Omental fat pad (tissue), 4 donors: ENCODE measurements around the gene SCN7A. TPM values are rescaled to one million over a fixed set of nuclear protein-coding genes. Genes with fewer than 3 reads are reported as not detected.

Source experiments
- ATAC-seq: fragments of 150-250 bp; one replicate; pipeline ENCODE4 v1.9.1; 2016; ENCODE audit warnings: mild to moderate bottlenecking, moderate library complexity; ENCODE audit not compliant: low FRiP score
- DNase-seq: peaks from one replicate; pipeline ENCODE4 v3.0.0-alpha.2; 2019; ENCODE audit warnings: low spot score
- CTCF ChIP-seq, 3 donors: fragments of 450-650 bp; IDR thresholded peaks; one replicate each; pipeline ENCODE4 v1.5.1; 2016 to 2017; ENCODE audit warnings: antibody characterized with exemption in 3 of 3, mild to moderate bottlenecking in 3 of 3, moderate library complexity in 2 of 3
- total RNA-seq, 4 donors: library from RNA; depleted of rRNA; stranded (reverse); fragments of >200 nt; gene quantifications; one replicate each; pipeline ENCODE4 v1.1.0, GENCODE V29; 2016

The SCN7A gene
- total RNA-seq, 4 donors from 2014 or later: 1.3 to 19.9 (median 7.9) TPM

GRCh38 chr2:166373539-166373938, 120.5 kb downstream of the SCN7A start:
- TF ChIP-seq CTCF (IDR thresholded peaks at IDR 0.05): no peak
- DNase-seq: no peak
- no peak for ATAC-seq

DNA sequence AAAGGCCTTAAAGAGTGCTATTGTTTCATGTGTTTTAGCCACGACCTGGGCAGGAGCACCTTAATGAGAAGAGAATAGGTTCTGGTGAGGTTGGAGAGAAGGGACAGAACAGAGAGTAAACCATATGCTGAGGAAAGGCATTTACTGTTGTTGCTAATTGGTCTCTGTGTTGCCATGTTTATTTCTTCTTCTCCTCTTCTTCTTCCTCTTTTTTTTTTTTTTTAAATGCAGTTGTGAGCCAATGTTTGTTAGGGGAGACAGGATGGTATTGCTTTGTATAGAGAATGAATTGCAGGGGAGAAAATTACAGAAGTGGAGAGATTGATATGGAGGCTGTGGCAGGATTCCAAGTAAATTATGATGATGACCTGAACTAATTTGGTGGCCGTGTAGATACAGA, 120.9 kb downstream of the SCN7A start:
- no peak for TF ChIP-seq CTCF (IDR thresholded peaks at IDR 0.05)
- no peak for ATAC-seq
- no peak for DNase-seq

DNA sequence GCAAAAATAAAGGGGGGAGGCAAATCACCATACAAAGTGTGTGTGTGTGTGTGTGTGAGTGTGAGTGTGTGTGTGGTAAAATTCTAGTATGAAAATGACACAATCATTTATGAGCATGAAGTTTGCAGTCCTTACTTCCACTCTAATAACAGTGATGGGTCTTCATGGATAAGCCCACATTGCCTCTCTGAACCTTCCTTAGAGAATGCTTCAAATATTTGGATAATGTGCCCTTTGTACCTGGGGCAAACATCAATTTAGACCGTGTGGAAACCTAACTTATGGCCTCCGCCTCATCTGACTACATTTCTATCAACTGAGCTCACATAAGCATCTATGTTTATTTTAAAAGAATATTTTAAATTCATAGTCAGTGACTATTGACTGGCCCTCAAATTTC, 122.0 kb downstream of the SCN7A start:
- ATAC-seq: no peak
- DNase-seq: no peak
- no peak for TF ChIP-seq CTCF (IDR thresholded peaks at IDR 0.05)

DNA sequence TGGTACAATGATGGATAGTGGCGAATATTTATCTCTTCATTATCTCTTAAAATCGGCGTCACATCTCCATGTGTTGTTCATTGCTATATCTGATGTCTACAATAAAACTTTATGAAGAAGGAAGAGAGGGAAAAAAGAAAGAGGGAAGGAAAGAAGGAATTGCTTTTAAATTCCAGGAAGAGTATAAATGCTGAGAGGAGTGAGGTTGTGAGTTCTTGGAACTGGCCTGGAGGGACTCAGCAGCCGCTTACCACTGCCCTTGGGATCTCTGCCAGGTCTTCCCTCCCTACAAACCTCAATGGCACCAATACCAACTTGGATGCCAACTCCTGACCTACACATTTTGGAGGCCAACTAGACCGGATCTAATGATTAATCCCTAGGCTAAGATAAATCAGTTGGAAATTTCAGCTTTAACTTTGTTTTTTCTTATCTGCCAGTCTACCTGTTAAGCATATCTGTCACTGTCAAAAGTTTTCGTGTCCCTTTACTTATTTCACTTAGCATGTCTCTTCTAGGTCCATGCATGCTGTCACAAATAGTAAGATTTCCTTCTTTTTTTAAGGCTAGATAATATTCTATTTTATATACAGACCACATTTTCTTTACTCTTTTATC, 128.1 kb downstream of the SCN7A start:
- DNase-seq (no peak), ATAC-seq (no peak)
- no peak for TF ChIP-seq CTCF (IDR thresholded peaks at IDR 0.05)

DNA sequence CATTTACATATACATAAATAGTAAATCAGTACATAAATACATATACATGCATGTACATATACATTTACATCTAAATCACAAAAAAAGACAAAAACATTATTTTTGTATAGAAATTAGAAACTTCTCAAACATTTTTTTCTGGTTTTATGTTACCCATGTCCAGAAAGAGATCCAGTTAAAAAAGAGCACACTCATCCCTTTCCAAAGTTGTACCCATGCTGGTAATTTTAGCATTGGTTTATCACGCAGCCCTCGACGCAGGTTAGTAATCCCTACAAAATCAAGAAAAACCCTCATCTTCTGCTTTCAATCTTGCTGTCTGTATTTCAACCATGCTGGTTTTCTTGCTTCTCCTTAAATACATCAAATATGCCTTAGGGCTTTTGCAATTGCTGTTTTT, 128.8 kb downstream of the SCN7A start:
- no peak for ATAC-seq
- TF ChIP-seq CTCF (IDR thresholded peaks at IDR 0.05): no peak
- no peak for DNase-seq

DNA sequence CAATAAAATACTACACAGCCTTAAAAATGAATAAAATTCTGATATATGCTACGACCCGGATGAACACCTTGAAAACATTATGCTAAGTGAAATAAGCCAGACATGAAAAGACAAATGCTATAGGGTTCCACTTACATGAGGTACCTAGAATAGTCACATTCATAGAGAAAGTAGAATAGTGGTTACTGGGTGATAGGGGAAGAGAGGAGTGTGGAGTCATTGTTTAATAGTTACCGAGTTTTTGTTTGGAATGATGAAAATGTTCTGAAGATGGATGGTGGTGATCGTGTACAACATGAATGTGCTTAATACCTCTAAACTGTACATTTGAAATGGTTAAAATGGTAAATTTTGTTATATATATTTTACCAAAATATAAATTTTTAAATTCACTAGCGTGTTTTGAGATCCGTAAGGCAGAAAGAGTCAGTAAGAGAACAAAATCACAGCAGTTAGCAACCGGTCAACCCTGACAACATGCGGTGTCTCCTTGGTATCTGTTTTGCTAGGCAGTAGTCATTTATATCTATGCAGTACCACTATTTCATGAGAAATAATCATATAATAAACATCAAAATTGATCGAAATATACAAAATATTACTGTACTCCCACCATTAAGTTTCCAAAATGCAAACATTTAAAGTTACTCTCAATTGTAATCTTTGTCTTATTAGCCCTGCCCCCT, 129.4 kb downstream of the SCN7A start:
- no peak for TF ChIP-seq CTCF (IDR thresholded peaks at IDR 0.05)
- no peak for DNase-seq
- ATAC-seq: no peak
